GM18526 (cell line): ENCODE results near the gene ADAM12.

Experiments used
- POLR2A ChIP-seq: IDR thresholded peaks from 3 replicates; pipeline ENCODE4 v1.6.1; 2011; ENCODE audit not compliant: insufficient read length; ENCODE audit errors: extremely low read depth

ADAM12 gene

GRCh38 chr10:126160571-126160970, 227.7 kb downstream of the ADAM12 start:
- TF ChIP-seq POLR2A, result no peak

GRCh38 chr10:126158133-126158892, 230.0 kb downstream of the ADAM12 start:
- no peak for TF ChIP-seq POLR2A

DNA sequence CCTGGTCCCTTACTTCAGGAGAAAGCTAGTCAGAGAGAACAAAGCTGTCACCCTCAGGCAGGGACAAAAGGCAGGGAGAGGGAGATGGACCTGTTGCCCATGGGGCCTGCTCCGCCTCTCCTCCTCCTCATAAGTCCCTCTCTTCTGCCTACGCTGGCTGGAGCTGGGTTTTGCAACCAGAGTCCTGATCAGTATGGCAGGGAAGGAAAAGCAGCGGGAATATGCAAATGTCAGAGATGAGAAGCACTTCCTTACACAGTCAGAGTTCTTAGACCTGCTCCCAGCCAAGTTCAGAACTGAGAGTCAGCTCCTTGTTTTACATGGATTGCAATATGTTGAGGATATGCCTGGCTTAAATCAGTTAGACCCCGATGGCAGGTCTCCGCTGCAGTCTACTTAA, 231.1 kb downstream of the ADAM12 start:
- TF ChIP-seq POLR2A, result no peak

DNA sequence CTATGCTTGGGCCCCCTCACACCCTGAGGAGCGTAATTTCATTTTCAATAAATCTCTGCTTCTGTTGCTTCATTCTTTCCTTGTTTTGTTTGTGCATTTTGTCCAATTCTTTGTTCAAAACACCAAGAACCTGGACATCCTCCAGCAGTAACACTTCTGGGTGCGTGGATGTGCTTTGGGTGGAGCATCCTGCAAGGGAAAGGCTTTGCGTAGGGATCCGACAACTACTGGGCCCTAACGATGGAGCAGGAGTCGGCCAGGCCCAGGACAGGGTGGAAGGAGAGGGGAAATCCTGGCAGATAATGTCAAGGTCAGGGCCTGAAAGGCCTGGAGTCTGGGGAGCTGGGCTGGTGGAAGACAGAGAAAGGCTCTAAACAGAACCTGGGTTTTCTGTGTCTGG, 231.8 kb downstream of the ADAM12 start:
- no peak for TF ChIP-seq POLR2A

- TF ChIP-seq POLR2A, result no peak
These were observed 232.3 kb downstream of the ADAM12 start for GRCh38 chr10:126156012-126156411.

DNA sequence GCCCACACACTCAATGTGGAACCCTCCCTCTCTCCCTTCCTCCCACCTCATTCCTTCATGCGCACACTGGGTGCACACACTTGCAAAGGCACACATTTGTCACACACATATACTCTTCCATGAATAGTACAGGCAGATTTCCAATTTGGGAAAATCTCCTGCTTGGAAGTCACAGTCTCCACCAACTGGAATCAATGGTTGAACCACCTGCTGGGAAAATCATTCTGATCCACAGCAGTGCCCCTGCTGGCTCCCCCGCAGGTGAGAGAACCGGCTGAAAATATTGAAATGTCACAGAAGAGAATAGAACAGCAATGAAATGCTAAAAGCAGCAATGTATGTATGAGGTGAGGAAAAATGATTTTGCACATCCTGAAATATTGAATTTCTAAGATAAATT, 232.7 kb downstream of the ADAM12 start:
- TF ChIP-seq POLR2A, result no peak

- no peak for TF ChIP-seq POLR2A
These were observed 234.3 kb downstream of the ADAM12 start for GRCh38 chr10:126153711-126154628.

DNA sequence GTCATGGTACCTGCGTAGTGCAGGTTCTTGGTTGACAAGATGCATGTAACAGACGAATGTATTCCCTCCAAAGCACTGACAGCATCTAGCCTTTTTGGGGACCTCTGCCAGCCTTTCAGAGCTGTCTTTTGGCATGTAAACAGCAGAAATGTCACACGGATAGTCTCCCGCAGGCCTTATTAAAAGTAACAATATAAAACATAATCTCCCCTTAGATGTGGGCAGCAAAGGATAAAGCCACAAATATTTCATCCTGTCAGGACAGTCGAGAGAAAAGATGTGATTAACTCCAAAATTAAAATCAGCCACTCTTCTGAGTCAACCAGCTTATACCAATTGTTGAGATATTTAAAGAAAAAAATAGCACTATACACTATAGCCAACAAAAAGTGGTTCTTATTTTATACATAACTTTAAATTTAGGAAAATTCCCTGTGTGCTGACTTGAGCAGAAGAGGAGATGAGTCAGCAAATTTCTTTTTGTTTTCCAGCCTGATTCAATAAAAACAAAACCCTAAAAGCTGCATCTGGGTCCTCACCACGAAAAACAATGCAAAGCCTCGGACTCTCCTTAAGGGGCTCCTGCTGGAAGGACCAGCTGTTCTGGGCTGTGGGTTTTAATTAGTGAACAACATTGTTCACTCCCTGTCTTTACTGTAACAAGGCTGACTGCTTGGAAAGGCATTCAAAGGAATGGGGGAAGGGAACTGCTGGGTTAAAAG, 240.2 kb downstream of the ADAM12 start:
- TF ChIP-seq POLR2A, result no peak

- TF ChIP-seq POLR2A, result no peak
These were observed 241.5 kb downstream of the ADAM12 start for GRCh38 chr10:126146771-126147170.

- TF ChIP-seq POLR2A, result no peak
These were observed 245.2 kb downstream of the ADAM12 start for GRCh38 chr10:126143117-126143516.

DNA sequence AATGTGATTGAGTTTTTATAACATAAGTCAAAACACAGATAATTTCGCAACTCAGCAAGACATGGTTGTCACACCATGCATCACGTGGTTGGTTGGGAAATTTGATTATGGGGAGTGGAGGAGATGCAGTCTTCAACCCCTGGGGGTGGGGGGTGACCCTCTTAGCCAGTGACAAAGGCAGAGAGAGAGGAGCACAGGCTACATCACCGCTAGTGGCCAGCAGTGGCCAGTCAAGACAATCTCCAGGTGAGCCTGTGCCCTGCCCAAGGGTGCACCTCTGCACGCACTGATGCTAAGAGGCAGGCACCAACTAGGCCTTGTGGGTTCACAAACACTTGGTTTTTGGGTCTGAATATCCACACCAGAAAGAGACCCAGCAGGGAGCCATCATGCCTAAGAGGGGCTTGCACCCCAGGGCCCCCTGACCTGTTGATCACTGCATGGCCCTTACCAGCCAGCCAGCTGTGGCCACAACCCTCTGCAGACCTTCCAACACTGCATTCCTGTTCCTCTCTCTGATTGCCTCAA, 247.5 kb downstream of the ADAM12 start:
- TF ChIP-seq POLR2A, result no peak

GRCh38 chr10:126137562-126138221, 250.6 kb downstream of the ADAM12 start:
- no peak for TF ChIP-seq POLR2A

- no peak for TF ChIP-seq POLR2A
These were observed 252.2 kb downstream of the ADAM12 start for GRCh38 chr10:126135941-126136595.

DNA sequence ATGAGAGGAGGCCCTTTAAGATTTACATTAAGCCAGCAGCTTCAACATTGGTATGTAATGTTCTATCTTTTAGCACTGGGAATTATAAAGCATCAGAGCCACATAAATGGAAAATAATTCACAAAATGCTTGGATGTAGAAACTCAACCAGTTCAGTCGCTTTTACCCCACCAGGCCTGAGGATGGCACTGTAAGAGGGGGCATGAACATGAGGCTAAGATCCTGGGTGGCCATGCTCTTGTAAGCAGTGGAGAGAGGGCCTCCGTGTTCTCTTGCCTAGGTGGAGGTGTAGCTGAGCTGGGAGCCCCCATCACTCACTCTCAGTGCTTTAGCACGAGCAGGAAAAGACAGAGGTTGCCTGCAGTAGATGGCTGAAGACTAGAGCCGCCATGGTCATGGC, 253.1 kb downstream of the ADAM12 start:
- no peak for TF ChIP-seq POLR2A
